Loucy (cell line): ENCODE data around the gene PDZD11.

Source experiments
- H2AFZ ChIP-seq: fragments of 200-600 bp; sonication (generic); 2 replicates; pipeline ENCODE4 v1.6.0; 2016; ENCODE audit warnings: antibody characterized with exemption, mild to moderate bottlenecking, low read length, moderate library complexity
- H3F3A ChIP-seq: fragments of 200-600 bp; 2 replicates; pipeline ENCODE4 v1.6.0; 2016; ENCODE audit warnings: antibody characterized with exemption, low read depth, mild to moderate bottlenecking
- H3K27me3 ChIP-seq: fragments of 200-600 bp; sonication (generic); 2 replicates; pipeline ENCODE4 v1.6.1; 2014; ENCODE audit warnings: low read length, mild to moderate bottlenecking; ENCODE audit not compliant: insufficient read depth, poor library complexity, severe bottlenecking
- H3K36me3 ChIP-seq: fragments of 200-600 bp; sonication (generic); 2 replicates; pipeline ENCODE4 v1.6.1; 2016; ENCODE audit warnings: low read length; ENCODE audit not compliant: insufficient read depth
- H3K4me1 ChIP-seq: fragments of 200-600 bp; sonication (generic); 2 replicates; pipeline ENCODE4 v1.5.1; 2014; ENCODE audit warnings: low read length, mild to moderate bottlenecking; ENCODE audit not compliant: insufficient read depth, poor library complexity, severe bottlenecking
- H3K4me2 ChIP-seq: fragments of 200-600 bp; sonication (generic); 2 replicates; pipeline ENCODE4 v1.6.0; 2014; ENCODE audit warnings: antibody characterized with exemption, low read length, low read depth, mild to moderate bottlenecking; ENCODE audit not compliant: poor library complexity, severe bottlenecking
- H3K4me3 ChIP-seq: fragments of 200-600 bp; sonication (generic); 2 replicates; pipeline ENCODE4 v1.5.1; 2014; ENCODE audit warnings: low read length, mild to moderate bottlenecking, mixed read lengths; ENCODE audit not compliant: poor library complexity, severe bottlenecking
- H3K79me2 ChIP-seq: fragments of 200-600 bp; sonication (generic); 2 replicates; pipeline ENCODE4 v1.6.1; 2014; ENCODE audit warnings: low read length; ENCODE audit not compliant: insufficient read depth
- H3K9ac ChIP-seq: fragments of 200-600 bp; sonication (generic); 2 replicates; pipeline ENCODE4 v1.6.0; 2014; ENCODE audit warnings: mild to moderate bottlenecking, low read depth, low read length, moderate library complexity; ENCODE audit not compliant: poor library complexity, severe bottlenecking
- H3K9me2 ChIP-seq: fragments of 200-600 bp; sonication (generic); replicated peaks from 2 replicates; pipeline ENCODE4 v1.6.1; 2016; ENCODE audit warnings: low read depth, low read length, mixed read lengths
- H3K9me3 ChIP-seq: fragments of 200-600 bp; sonication (generic); 2 replicates; pipeline ENCODE4 v1.6.1; 2014; ENCODE audit warnings: mild to moderate bottlenecking, antibody characterized with exemption, low read length, low read depth; ENCODE audit not compliant: insufficient read depth
- H4K20me1 ChIP-seq: fragments of 200-600 bp; sonication (generic); 2 replicates; pipeline ENCODE4 v1.6.0; 2014; ENCODE audit warnings: antibody characterized with exemption, low read length, mild to moderate bottlenecking; ENCODE audit not compliant: insufficient read depth, poor library complexity, severe bottlenecking
- EZH2phosphoT487 ChIP-seq: fragments of 200-600 bp; IDR thresholded peaks from 2 replicates; pipeline ENCODE4 v1.6.1; 2018; ENCODE audit warnings: antibody characterized with exemption, mild to moderate bottlenecking, moderate library complexity, borderline replicate concordance
- TF ChIP-seq, protein P1 (sequence below): fragments of 200-600 bp; sonication (generic); conservative IDR thresholded peaks from 2 replicates; pipeline ENCODE4 v1.5.1; 2014; ENCODE audit warnings: mild to moderate bottlenecking, antibody characterized with exemption, low read length

The PDZD11 gene

DNA sequence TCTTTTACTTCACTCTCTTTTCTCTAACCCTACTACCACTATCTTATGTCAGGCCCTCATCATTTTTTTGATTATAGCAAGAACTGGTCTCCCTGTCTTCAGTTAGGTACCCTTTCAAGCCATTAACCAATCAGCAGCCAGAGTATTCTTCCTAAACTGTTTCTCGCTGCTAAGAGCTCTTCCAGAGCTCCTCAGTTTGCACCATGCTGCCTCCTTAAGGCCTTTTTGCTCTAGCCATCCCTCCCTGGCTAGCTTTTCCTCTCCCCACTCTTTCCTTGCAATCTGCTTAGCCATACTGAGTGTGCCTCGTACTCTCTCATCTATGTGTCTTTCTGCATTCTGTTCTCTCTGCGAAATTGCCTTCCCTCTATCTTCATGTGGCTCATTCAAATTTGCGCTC lies 33.1 kb upstream of the PDZD11 start:
- no peaks in the 10 kb centered on the region for H3K4me1 ChIP-seq
- H4K20me1 ChIP-seq: no peaks in the 10 kb centered on the region
- no peak overlapping the region for H3K4me3 ChIP-seq
- no peak overlapping the region for H3K9ac ChIP-seq
- H3K79me2 ChIP-seq: peaks cover 11% of the 10 kb centered on the region; the same call in 1 of the 2 replicates
- no peak overlapping the region for H2AFZ ChIP-seq
- H3K36me3 ChIP-seq: peaks cover 35% of the 10 kb centered on the region; the same call in 1 of the 2 replicates
- H3K4me2 ChIP-seq: no peak overlapping the region
- H3K9me2 ChIP-seq: no peaks in the 10 kb centered on the region
- TF ChIP-seq EZH2phosphoT487: no peak
- TF ChIP-seq, protein P1, sequence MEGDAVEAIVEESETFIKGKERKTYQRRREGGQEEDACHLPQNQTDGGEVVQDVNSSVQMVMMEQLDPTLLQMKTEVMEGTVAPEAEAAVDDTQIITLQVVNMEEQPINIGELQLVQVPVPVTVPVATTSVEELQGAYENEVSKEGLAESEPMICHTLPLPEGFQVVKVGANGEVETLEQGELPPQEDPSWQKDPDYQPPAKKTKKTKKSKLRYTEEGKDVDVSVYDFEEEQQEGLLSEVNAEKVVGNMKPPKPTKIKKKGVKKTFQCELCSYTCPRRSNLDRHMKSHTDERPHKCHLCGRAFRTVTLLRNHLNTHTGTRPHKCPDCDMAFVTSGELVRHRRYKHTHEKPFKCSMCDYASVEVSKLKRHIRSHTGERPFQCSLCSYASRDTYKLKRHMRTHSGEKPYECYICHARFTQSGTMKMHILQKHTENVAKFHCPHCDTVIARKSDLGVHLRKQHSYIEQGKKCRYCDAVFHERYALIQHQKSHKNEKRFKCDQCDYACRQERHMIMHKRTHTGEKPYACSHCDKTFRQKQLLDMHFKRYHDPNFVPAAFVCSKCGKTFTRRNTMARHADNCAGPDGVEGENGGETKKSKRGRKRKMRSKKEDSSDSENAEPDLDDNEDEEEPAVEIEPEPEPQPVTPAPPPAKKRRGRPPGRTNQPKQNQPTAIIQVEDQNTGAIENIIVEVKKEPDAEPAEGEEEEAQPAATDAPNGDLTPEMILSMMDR: no peak
- no peaks in the 10 kb centered on the region for H3F3A ChIP-seq
- no peaks in the 10 kb centered on the region for H3K9me3 ChIP-seq
- H3K27me3 ChIP-seq: no peaks in the 10 kb centered on the region

DNA sequence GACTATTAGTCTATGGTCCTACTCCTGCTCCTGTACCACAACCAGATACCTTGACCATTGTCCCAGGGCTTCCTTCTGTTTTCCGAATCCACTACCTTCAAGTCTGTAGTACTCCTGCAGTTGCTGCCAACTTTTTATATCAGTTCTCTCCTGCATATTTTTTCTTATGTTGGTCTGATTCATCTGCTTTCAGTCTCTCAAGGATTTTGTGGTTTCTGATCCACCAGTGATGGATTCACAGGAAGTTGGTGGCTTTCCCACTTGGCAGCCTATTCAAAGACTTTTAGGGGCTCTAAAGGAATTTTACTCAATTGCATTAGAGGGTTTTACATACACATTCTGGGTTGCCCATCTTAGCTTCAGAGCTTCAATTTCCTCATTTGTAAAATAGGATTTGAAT lies 23.8 kb upstream of the PDZD11 start:
- Histone ChIP-seq H3K79me2 (peaks cover 51% of the 10 kb centered on the region), H3K9ac (no peak overlapping the region), H3F3A (no peaks in the 10 kb centered on the region), H3K4me3 (no peak overlapping the region), H2AFZ (no peak overlapping the region), H3K9me2 (no peaks in the 10 kb centered on the region), H4K20me1 (no peaks in the 10 kb centered on the region), H3K4me2 (no peak overlapping the region), H3K9me3 (no peaks in the 10 kb centered on the region), H3K27me3 (no peaks in the 10 kb centered on the region), H3K36me3 (peaks cover 52% of the 10 kb centered on the region; the same call in 1 of the 2 replicates), H3K4me1 (peaks cover 3% of the 10 kb centered on the region)
- TF ChIP-seq, protein P1: no peak
- no peak for TF ChIP-seq EZH2phosphoT487

DNA sequence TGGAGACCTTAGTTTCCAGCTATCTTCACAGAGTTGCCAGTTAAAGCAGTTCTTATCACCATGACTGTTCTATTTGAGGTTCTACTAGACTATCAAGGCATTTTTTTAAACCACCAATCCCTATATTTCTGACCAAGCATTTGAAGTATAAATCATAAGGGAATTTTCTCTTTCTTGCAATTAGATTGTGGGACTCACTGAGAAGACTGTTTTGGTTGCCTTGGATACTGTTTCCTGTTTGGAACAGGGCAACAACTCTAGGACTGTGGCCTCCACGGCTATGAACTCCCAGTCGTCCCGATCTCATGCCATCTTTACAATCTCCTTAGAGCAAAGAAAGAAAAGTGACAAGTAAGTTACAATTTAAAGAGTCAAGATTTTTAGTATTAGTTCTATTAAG lies 12.0 kb upstream of the PDZD11 start:
- Histone ChIP-seq H4K20me1 (peaks cover 2% of the 10 kb centered on the region), H3K4me1 (peaks cover 6% of the 10 kb centered on the region), H3K27me3 (no peaks in the 10 kb centered on the region), H2AFZ (no peak overlapping the region), H3K4me3 (no peak overlapping the region), H3K4me2 (no peak overlapping the region), H3K9me3 (no peaks in the 10 kb centered on the region), H3F3A (no peaks in the 10 kb centered on the region), H3K36me3 (peaks cover 45% of the 10 kb centered on the region; the same call in 1 of the 2 replicates), H3K9me2 (no peaks in the 10 kb centered on the region), H3K9ac (no peak overlapping the region), H3K79me2 (peaks cover 34% of the 10 kb centered on the region)
- TF ChIP-seq, protein P1: no peak
- TF ChIP-seq EZH2phosphoT487: no peak
